HepG2 (cell line): ENCODE data around the gene CLDN15. TPM values are rescaled to one million over a fixed set of nuclear protein-coding genes. Genes with fewer than 3 reads are reported as not detected.
A peak's percentile ranks its signal among the peaks of the same experiment; 100 is the strongest.
"Not testable (repeated sequence)": the region's sequence is repeated elsewhere in the genome, so short reads cannot be mapped to it uniquely, and the experiment has no call there.

ENCODE experiments used
- ATAC-seq: fragments of 200-7000 bp; cut with Tn5 transposase; 3 replicates; pipeline ENCODE4 v1.9.1; 2020; ENCODE audit warnings: mild to moderate bottlenecking, moderate library complexity
- BruUV-seq: library from RNA; stranded (reverse); fragments of 400-500 nt; replicated peaks from 2 replicates; lab custom pipeline; 2021; lab: Mats Ljungman, UMichigan
- CTCF ChIA-PET: fragments of 300-600 bp; formaldehyde crosslinking; extraction: SDS; loops from one replicate; lab custom pipeline; 2021; ENCODE audit warnings: low total read pairs, inconsistent platforms, low intra/inter-chr PET ratio; lab: Yijun Ruan, JAX
- POLR2A ChIA-PET: fragments of 350-600 bp; sonication (Branson Sonifier 250); formaldehyde crosslinking; loops from one replicate; lab custom pipeline; 2020; ENCODE audit warnings: antibody characterized with exemption, inconsistent platforms; lab: Yijun Ruan, JAX
- DNase-seq: peaks from one replicate; pipeline ENCODE4 v3.0.0-alpha.2; 2015; ENCODE audit warnings: low spot score
- FAIRE-seq: peaks from 3 replicates; lab custom pipeline; 2011; peaks lifted over from hg19 to GRCh38; lab: Jason Lieb, UNC
- H2AFZ ChIP-seq: one replicate; pipeline ENCODE4 v1.6.1; 2011; ENCODE audit warnings: low read length, inconsistent platforms
- H3K27ac ChIP-seq: fragments of 300-600 bp; 3 replicates; pipeline ENCODE4 v1.8.0; 2011; ENCODE audit warnings: mixed run types, mild to moderate bottlenecking, mixed read lengths, low read length, inconsistent platforms; ENCODE audit not compliant: insufficient read depth; ENCODE audit errors: extremely low read length
- H3K27me3 ChIP-seq, 2 experiments: fragments of 200-600 bp in 1 of 2; 2 replicates in 1 of 2; 3 replicates in 1 of 2; pipeline versions ENCODE4 v1.6.0 to v1.8.0; 2011; ENCODE audit warnings: low read length in 2 of 2, mild to moderate bottlenecking in 2 of 2, moderate library complexity in 2 of 2, inconsistent platforms in 1 of 2; ENCODE audit not compliant: insufficient read depth in 2 of 2, control insufficient read depth in 1 of 2
- H3K36me3 ChIP-seq, 2 experiments: fragments of 200-600 bp in 1 of 2; replicated peaks in 1 of 2; 2 replicates in 1 of 2; 3 replicates in 1 of 2; pipeline versions ENCODE4 v1.5.1 to v1.8.0; 2011; ENCODE audit warnings: low read length in 2 of 2, inconsistent platforms in 1 of 2; ENCODE audit not compliant: insufficient read depth in 2 of 2, control insufficient read depth in 1 of 2
- H3K4me1 ChIP-seq: 2 replicates; pipeline ENCODE4 v1.5.1; 2012; ENCODE audit warnings: low read length, inconsistent platforms; ENCODE audit not compliant: insufficient read depth
- H3K4me2 ChIP-seq: 2 replicates; pipeline ENCODE4 v1.6.0; 2011; ENCODE audit warnings: low read depth, low read length, inconsistent platforms
- H3K4me3 ChIP-seq, 3 experiments: fragments of 200-600 bp in 1 of 3; sonication (generic), shearing (Covaris generic) in 1 of 3; replicated peaks in 1 of 3; 2 replicates each; pipeline ENCODE4 v1.5.1; 2011 to 2016; ENCODE audit warnings: low read length in 3 of 3, inconsistent platforms in 2 of 3, low read depth in 2 of 3, mild to moderate bottlenecking in 2 of 3, control low read depth in 1 of 3, mixed read lengths in 1 of 3; ENCODE audit not compliant: insufficient read depth in 1 of 3
- H3K79me2 ChIP-seq: one replicate; pipeline ENCODE4 v1.6.1; 2011; ENCODE audit warnings: low read length, inconsistent platforms; ENCODE audit not compliant: insufficient read depth
- H3K9ac ChIP-seq: 2 replicates; pipeline ENCODE4 v1.6.0; 2011; ENCODE audit warnings: mild to moderate bottlenecking, low read depth, low read length, inconsistent platforms; ENCODE audit not compliant: insufficient read depth
- H3K9me3 ChIP-seq: 2 replicates; pipeline ENCODE4 v1.5.1; 2012; ENCODE audit warnings: mild to moderate bottlenecking, low read length
- H4K20me1 ChIP-seq: 2 replicates; pipeline ENCODE4 v1.6.0; 2011; ENCODE audit warnings: inconsistent platforms, mild to moderate bottlenecking, low read length, moderate library complexity; ENCODE audit not compliant: insufficient read depth
- CBFB ChIP-seq: sonication (generic); formaldehyde crosslinking; IDR thresholded peaks from 2 replicates; pipeline ENCODE4 v1.4.0; 2020; ENCODE audit warnings: missing genetic modification reagents
- CC2D1A ChIP-seq: sonication (generic); formaldehyde crosslinking; IDR thresholded peaks from 2 replicates; pipeline ENCODE4 v1.8.1; 2023; ENCODE audit warnings: mild to moderate bottlenecking, missing genetic modification reagents
- ESRRA ChIP-seq: sonication (generic); formaldehyde crosslinking; IDR thresholded peaks from 2 replicates; pipeline ENCODE4 v1.5.1; 2020; ENCODE audit warnings: mild to moderate bottlenecking, low read depth, missing genetic modification reagents
- GATA4 ChIP-seq: sonication (generic); IDR thresholded peaks from 2 replicates; pipeline ENCODE4 v1.6.1; 2016; ENCODE audit warnings: antibody characterized with exemption, low read depth, borderline replicate concordance
- HNF1B ChIP-seq: sonication (generic); formaldehyde crosslinking; IDR thresholded peaks from 2 replicates; pipeline ENCODE4 v1.5.1; 2020; ENCODE audit warnings: mild to moderate bottlenecking, moderate library complexity, missing genetic modification reagents
- HNRNPK ChIP-seq: fragments of 200-400 bp; formaldehyde crosslinking; IDR thresholded peaks from 2 replicates; pipeline ENCODE4 v1.6.1; 2018; ENCODE audit warnings: low read length, low read depth, moderate library complexity, mild to moderate bottlenecking; ENCODE audit not compliant: poor library complexity, severe bottlenecking
- HOXA5 ChIP-seq: sonication (generic); formaldehyde crosslinking; IDR thresholded peaks from 2 replicates; pipeline ENCODE4 v1.4.0; 2020; ENCODE audit warnings: missing genetic modification reagents
- PAX8 ChIP-seq: sonication (generic); formaldehyde crosslinking; IDR thresholded peaks from 2 replicates; pipeline ENCODE4 v1.8.0; 2022; ENCODE audit warnings: mild to moderate bottlenecking, missing genetic modification reagents, borderline replicate concordance
- PHF5A ChIP-seq: IDR thresholded peaks from one replicate; pipeline ENCODE4 v1.6.1; 2018; ENCODE audit warnings: low read depth, missing genetic modification reagents; ENCODE audit not compliant: unreplicated experiment
- ZMYM3 ChIP-seq: sonication (generic); formaldehyde crosslinking; IDR thresholded peaks from 2 replicates; pipeline ENCODE4 v1.5.1; 2020; ENCODE audit warnings: mild to moderate bottlenecking, missing genetic modification reagents
- ZNF329 ChIP-seq: sonication (generic); formaldehyde crosslinking; IDR thresholded peaks from 2 replicates; pipeline ENCODE4 v1.9.0; 2021; ENCODE audit warnings: low read depth, mild to moderate bottlenecking, missing genetic modification reagents
- ZNF564 ChIP-seq: sonication (generic); formaldehyde crosslinking; IDR thresholded peaks from 2 replicates; pipeline ENCODE4 v1.8.1; 2023; ENCODE audit warnings: mild to moderate bottlenecking, missing genetic modification reagents
- ZNF616 ChIP-seq: sonication (generic); formaldehyde crosslinking; IDR thresholded peaks from 2 replicates; pipeline ENCODE4 v1.5.0; 2020; ENCODE audit warnings: low read depth, mild to moderate bottlenecking, missing genetic modification reagents
- ZNF746 ChIP-seq: sonication (generic); formaldehyde crosslinking; IDR thresholded peaks from 2 replicates; pipeline ENCODE4 v1.8.0; 2022; ENCODE audit warnings: mild to moderate bottlenecking, missing genetic modification reagents
- ZNF788 ChIP-seq: sonication (generic); formaldehyde crosslinking; IDR thresholded peaks from 2 replicates; pipeline ENCODE4 v1.5.0; 2020; ENCODE audit warnings: mild to moderate bottlenecking, missing genetic modification reagents, borderline replicate concordance
- ZSCAN30 ChIP-seq: sonication (generic); formaldehyde crosslinking; IDR thresholded peaks from 2 replicates; pipeline ENCODE4 v1.5.0; 2020; ENCODE audit warnings: mild to moderate bottlenecking, missing genetic modification reagents
- WGBS: methylation state at CpG from one replicate; pipeline ENCODE4 v1.1.6; 2017; ENCODE audit warnings: low lambda C conversion rate; 5-methylcytosine and 5-hydroxymethylcytosine counted together
- in situ Hi-C: cut with HindIII; loops from 2 replicates; pipeline ENCODE4 v1.10.0; 2017; ENCODE audit warnings: low pct_unique_long_range_greater_than_20kb; ENCODE audit not compliant: extremely low pct_ligation_motif_present
- intact Hi-C: fragments of 100-400 bp; cut with micrococcal nuclease; formaldehyde crosslinking; loops from one replicate; pipeline ENCODE4 v1.10.0; 2022; ENCODE audit not compliant: unreplicated experiment
- polyA plus RNA-seq, 8 experiments: library from polyadenylated mRNA; depleted of rRNA in 3 of 8; stranded (reverse) in 7 of 8; unstranded in 1 of 8; fragments of >200 nt; fragmentation: Illumina TruSeq in 4 of 8; extraction: Trizol in 4 of 8; gene quantifications; 2 replicates each; pipeline versions ENCODE4 v1.2.1 to v1.2.3, GENCODE V29; 2011 to 2016; ENCODE audit warnings: low read depth in 4 of 8, missing spikeins in 1 of 8, mixed read lengths in 1 of 8; ENCODE audit not compliant: insufficient read depth in 1 of 8
- total RNA-seq, 5 experiments: library from RNA; depleted of rRNA; stranded (reverse); fragments of >200 nt; fragmentation: Illumina TruSeq; extraction: Trizol; gene quantifications; 2 replicates each; pipeline ENCODE4 v1.2.3, GENCODE V29; 2016; ENCODE audit warnings: low read depth in 1 of 5

Gene CLDN15
- total and polyA plus RNA-seq, 2 of the 13 experiments (the other 11 are each of a cell fraction or from before 2014, with no cell fraction given): 7.1 to 17.8 TPM

GRCh38 chr7:101253199-101253598 lies 15.6 kb upstream of the CLDN15 start:
- not testable (repeated sequence) for H2AFZ ChIP-seq

GRCh38 chr7:101251871-101252659 lies 14.5 kb upstream of the CLDN15 start:
- CTCF ChIA-PET: no interaction called here
- H3K4me1 ChIP-seq: peaks cover 14% of the 10 kb centered on the region
- H3K27ac ChIP-seq: peak overlapping the region; percentile 76
- peak overlapping the region; percentile 86 to 99 (median 98) for H3K4me3 ChIP-seq
- peaks cover 2 to 11% of the 10 kb centered on the region in 2 experiments; a peak in 1 of 5 replicates for H3K36me3 ChIP-seq
- H3K9ac ChIP-seq: peak overlapping the region; percentile 84
- TSS peak; percentile 79 for BruUV-seq
- intact Hi-C loops: no loop called here
- H3K79me2 ChIP-seq: peaks cover 24% of the 10 kb centered on the region
- POLR2A ChIA-PET: interaction anchor here (0.6 to 2.3 kb wide), 10 partner anchors 9 to 1763 kb away, joined by 3 to 25 read pairs (median 4); partner anchors contain the start of genes CLDN15, IFT22, MOGAT3 and PLOD3
- H3K9me3 ChIP-seq: no peaks in the 10 kb centered on the region
- FAIRE-seq (peak; percentile 92), DNase-seq (peak; percentile 95), ATAC-seq (peak; percentile 99)
- H4K20me1 ChIP-seq: peaks cover 3% of the 10 kb centered on the region; the same call in 1 of the 2 replicates
- no peaks in the 10 kb centered on the region; a peak in 2 of 5 replicates for H3K27me3 ChIP-seq
- H2AFZ ChIP-seq: peak overlapping the region; percentile 82
- under 1% methylated on average over 43 of the region's 55 CpGs for WGBS
- peak overlapping the region; percentile 89 for H3K4me2 ChIP-seq
- in situ Hi-C loops: no loop called here
- TF ChIP-seq HNF1B (peak; percentile 55; the same call in 1 of the 2 replicates), ZSCAN30 (CRISPR knock-in tag) (no peak), GATA4 (no peak), ZMYM3 (CRISPR knock-in tag) (0 out of 2 replicates have a peak, but pooled peaks have one; percentile 17), ZNF746 (CRISPR knock-in tag) (no peak), ZNF329 (CRISPR knock-in tag) (no peak), CBFB (CRISPR knock-in tag) (no peak), ESRRA (no peak; the same call in 1 of the 2 replicates), PAX8 (CRISPR knock-in tag) (no peak), ZNF788 (peak; percentile 71; the same call in 1 of the 2 replicates), HOXA5 (CRISPR knock-in tag) (no peak; the same call in 1 of the 2 replicates), CC2D1A (CRISPR knock-in tag) (no peak), ZNF616 (CRISPR knock-in tag) (no peak), ZNF564 (CRISPR knock-in tag) (no peak), PHF5A (CRISPR knock-in tag) (no peak)

More at GRCh38 chr7:101253199-101253598, 15.6 kb upstream of the CLDN15 start:
- H3K36me3 ChIP-seq, H3K9me3 ChIP-seq, CTCF ChIA-PET, BruUV-seq, in situ Hi-C loops, intact Hi-C loops, FAIRE-seq, H4K20me1 ChIP-seq, H3K27me3 ChIP-seq, DNase-seq, ATAC-seq, H3K27ac ChIP-seq, H3K9ac ChIP-seq: not testable (repeated sequence)
- Histone ChIP-seq H3K79me2 (peaks cover 24% of the 10 kb centered on the region), H3K4me3 (peak overlapping the region in 2 of 3 experiments; percentile 98 to 99; a peak in 3 of 6 replicates), H3K4me2 (peak overlapping the region; percentile 78), H3K4me1 (peaks cover 20% of the 10 kb centered on the region)
- TF ChIP-seq HNRNPK: peak; percentile 85
- 88% methylated on average over 5 of the region's 5 CpGs for WGBS
- POLR2A ChIA-PET: interaction anchor here (2.3 kb wide), 1 partner anchor 52 kb away, joined by 24 read pairs; the partner anchor contains the start of gene MOGAT3
